Measurements from ENCODE around the gene SEMA5B. TPM values are rescaled to one million over a fixed set of nuclear protein-coding genes. Genes with fewer than 3 reads are reported as not detected.
A peak's percentile ranks its signal among the peaks of the same experiment; 100 is the strongest.

The SEMA5B gene
- total and polyA plus RNA-seq, 2 donors = 2.2 to 10.8 TPM

- Histone ChIP-seq H3K4me3 (ENCODE audit: low read depth, low read length) (no peak overlapping the region), H3K27ac (ENCODE audit: low read depth) (no peak overlapping the region), H3K36me3 (ENCODE audit: insufficient read depth) (no peaks in the 10 kb centered on the region), H3K4me1 (ENCODE audit: insufficient read depth) (no peaks in the 10 kb centered on the region)
- no peak for DNase-seq (ENCODE audit: extremely low spot score)
- 86% methylated on average over 4 of the region's 4 CpGs for WGBS
Observed at GRCh38 chr3:122890720-122891220, 136.8 kb downstream of the SEMA5B start.

- no peaks in the 10 kb centered on the region for H3K4me1 ChIP-seq (ENCODE audit: insufficient read depth)
- no peak overlapping the region for H3K4me3 ChIP-seq (ENCODE audit: low read depth, low read length)
- peak; percentile 89 for DNase-seq (ENCODE audit: extremely low spot score)
- no peak overlapping the region for H3K27ac ChIP-seq (ENCODE audit: low read depth)
- H3K36me3 ChIP-seq (ENCODE audit: insufficient read depth) = no peaks in the 10 kb centered on the region
- WGBS = 27% methylated on average over 6 of the region's 6 CpGs
Observed at GRCh38 chr3:122890077-122890719, 137.4 kb downstream of the SEMA5B start.

GRCh38 chr3:122886946-122887345, 140.6 kb downstream of the SEMA5B start:
- no peak for DNase-seq (ENCODE audit: extremely low spot score)
- 92% methylated on average over 4 of the region's 4 CpGs for WGBS
- H3K36me3 ChIP-seq (ENCODE audit: insufficient read depth) = no peaks in the 10 kb centered on the region
- no peak overlapping the region for H3K4me3 ChIP-seq (ENCODE audit: low read depth, low read length)
- H3K27ac ChIP-seq (ENCODE audit: low read depth) = no peak overlapping the region
- H3K4me1 ChIP-seq (ENCODE audit: insufficient read depth) = no peaks in the 10 kb centered on the region

GRCh38 chr3:122886251-122886650, 141.3 kb downstream of the SEMA5B start:
- 91% methylated on average over 4 of the region's 4 CpGs for WGBS
- no peak for DNase-seq (ENCODE audit: extremely low spot score)
- no peaks in the 10 kb centered on the region for H3K36me3 ChIP-seq (ENCODE audit: insufficient read depth)

GRCh38 chr3:122882361-122882947, 145.1 kb downstream of the SEMA5B start:
- WGBS = 98% methylated on average over 2 of the region's 2 CpGs

More at GRCh38 chr3:122886251-122886650, 141.3 kb downstream of the SEMA5B start:
- no peaks in the 10 kb centered on the region for H3K4me1 ChIP-seq (ENCODE audit: insufficient read depth)
- no peak overlapping the region for H3K27ac ChIP-seq (ENCODE audit: low read depth)
- no peak overlapping the region for H3K4me3 ChIP-seq (ENCODE audit: low read depth, low read length)

GRCh38 chr3:122880624-122881023, 146.9 kb downstream of the SEMA5B start:
- no peak for DNase-seq (ENCODE audit: extremely low spot score)
- Histone ChIP-seq H3K4me3 (ENCODE audit: low read depth, low read length) (no peak overlapping the region), H3K27ac (ENCODE audit: low read depth) (no peak overlapping the region), H3K36me3 (ENCODE audit: insufficient read depth) (no peaks in the 10 kb centered on the region), H3K4me1 (ENCODE audit: insufficient read depth) (no peaks in the 10 kb centered on the region)
- 49% methylated on average over 4 of the region's 4 CpGs for WGBS

More at GRCh38 chr3:122882361-122882947, 145.1 kb downstream of the SEMA5B start:
- no peak overlapping the region for H3K27ac ChIP-seq (ENCODE audit: low read depth)
- H3K36me3 ChIP-seq (ENCODE audit: insufficient read depth) = no peaks in the 10 kb centered on the region
- no peak for DNase-seq (ENCODE audit: extremely low spot score)
- H3K4me3 ChIP-seq (ENCODE audit: low read depth, low read length) = no peak overlapping the region
- no peaks in the 10 kb centered on the region for H3K4me1 ChIP-seq (ENCODE audit: insufficient read depth)

GRCh38 chr3:122880173-122880572, 147.4 kb downstream of the SEMA5B start:
- no peak overlapping the region for H3K27ac ChIP-seq (ENCODE audit: low read depth)
- no peaks in the 10 kb centered on the region for H3K4me1 ChIP-seq (ENCODE audit: insufficient read depth)
- whole genome bisulfite sequencing = 88% methylated on average over 4 of the region's 4 CpGs
- no peak for DNase-seq (ENCODE audit: extremely low spot score)
- H3K4me3 ChIP-seq (ENCODE audit: low read depth, low read length) = no peak overlapping the region
- no peaks in the 10 kb centered on the region for H3K36me3 ChIP-seq (ENCODE audit: insufficient read depth)

GRCh38 chr3:122875547-122876127, 151.9 kb downstream of the SEMA5B start:
- Histone ChIP-seq H3K27ac (ENCODE audit: low read depth) (no peak overlapping the region), H3K4me3 (ENCODE audit: low read depth, low read length) (no peak overlapping the region), H3K36me3 (ENCODE audit: insufficient read depth) (peaks cover 3% of the 10 kb centered on the region), H3K4me1 (ENCODE audit: insufficient read depth) (no peaks in the 10 kb centered on the region)
- DNase-seq (ENCODE audit: extremely low spot score) = no peak

- Histone ChIP-seq H3K4me1 (ENCODE audit: insufficient read depth) (no peaks in the 10 kb centered on the region), H3K4me3 (ENCODE audit: low read depth, low read length) (no peak overlapping the region), H3K27ac (ENCODE audit: low read depth) (no peak overlapping the region), H3K36me3 (ENCODE audit: insufficient read depth) (peaks cover 3% of the 10 kb centered on the region)
- DNase-seq (ENCODE audit: extremely low spot score) = no peak
- WGBS = 92% methylated on average over 9 of the region's 9 CpGs
Observed at GRCh38 chr3:122873741-122874515, 153.6 kb downstream of the SEMA5B start.

GRCh38 chr3:122868322-122868721, 159.2 kb downstream of the SEMA5B start:
- peaks cover 4% of the 10 kb centered on the region for H3K36me3 ChIP-seq (ENCODE audit: insufficient read depth)
- no peak overlapping the region for H3K27ac ChIP-seq (ENCODE audit: low read depth)
- H3K4me1 ChIP-seq (ENCODE audit: insufficient read depth) = no peaks in the 10 kb centered on the region
- no peak for DNase-seq (ENCODE audit: extremely low spot score)
- H3K4me3 ChIP-seq (ENCODE audit: low read depth, low read length) = no peak overlapping the region

- Histone ChIP-seq H3K4me1 (ENCODE audit: insufficient read depth) (no peaks in the 10 kb centered on the region), H3K36me3 (ENCODE audit: insufficient read depth) (peaks cover 2% of the 10 kb centered on the region), H3K27ac (ENCODE audit: low read depth) (no peak overlapping the region), H3K4me3 (ENCODE audit: low read depth, low read length) (no peak overlapping the region)
- DNase-seq (ENCODE audit: extremely low spot score) = no peak
Observed at GRCh38 chr3:122864498-122864897, 163.1 kb downstream of the SEMA5B start.

GRCh38 chr3:122862381-122862780, 165.2 kb downstream of the SEMA5B start:
- DNase-seq (ENCODE audit: extremely low spot score) = no peak
- Histone ChIP-seq H3K27ac (ENCODE audit: low read depth) (no peak overlapping the region), H3K4me3 (ENCODE audit: low read depth, low read length) (no peak overlapping the region), H3K4me1 (ENCODE audit: insufficient read depth) (no peaks in the 10 kb centered on the region), H3K36me3 (ENCODE audit: insufficient read depth) (peaks cover 2% of the 10 kb centered on the region)

Data from urinary bladder (tissue), 4 donors.